Epithelial cell of proximal tubule (primary cell): ENCODE results near the gene PIRT. TPM values are rescaled to one million over a fixed set of nuclear protein-coding genes. Genes with fewer than 3 reads are reported as not detected.

Experiments
- DNase-seq: peaks from one replicate; pipeline ENCODE4 v3.0.0-alpha.2; 2011; ENCODE audit warnings: low read depth
- H3K4me3 ChIP-seq: 2 replicates; pipeline ENCODE4 v1.5.1; 2011; ENCODE audit warnings: low read depth, mild to moderate bottlenecking, low read length
- CTCF ChIP-seq: conservative IDR thresholded peaks from 2 replicates; pipeline ENCODE4 v1.5.1; 2012; ENCODE audit warnings: low read depth, mild to moderate bottlenecking, low read length
- total RNA-seq: library from RNA; depleted of rRNA; stranded (reverse); fragments of >200 nt; gene quantifications from 2 replicates; pipeline ENCODE4 v1.2.3, GENCODE V29; 2015

Gene PIRT
- total RNA-seq, 1 donor from 2014 or later, result not detected

GRCh38 chr17:10777131-10777807, 60.6 kb downstream of the PIRT start:
- TF ChIP-seq CTCF, result no peak
- H3K4me3 ChIP-seq, result no peak overlapping the region
- DNase-seq, result no peak

- TF ChIP-seq CTCF, result no peak
- no peak overlapping the region for H3K4me3 ChIP-seq
- DNase-seq, result no peak
Observed at GRCh38 chr17:10776381-10776780, 61.5 kb downstream of the PIRT start.

- no peak for TF ChIP-seq CTCF
- no peak overlapping the region for H3K4me3 ChIP-seq
- DNase-seq, result no peak
Observed at GRCh38 chr17:10775740-10776356, 62.0 kb downstream of the PIRT start.

- no peak overlapping the region for H3K4me3 ChIP-seq
- no peak for DNase-seq
- no peak for TF ChIP-seq CTCF
Observed at GRCh38 chr17:10775058-10775457, 62.8 kb downstream of the PIRT start.

GRCh38 chr17:10773391-10773790, 64.5 kb downstream of the PIRT start:
- H3K4me3 ChIP-seq, result no peak overlapping the region
- no peak for TF ChIP-seq CTCF
- DNase-seq, result no peak

Other genes with a start within 250 kb of the PIRT start
- gene MYH3, start 180.8 kb downstream of the PIRT start, total RNA-seq, result under 0.01 and 1.7 TPM in 2 replicates
- gene SCO1, start 140.6 kb downstream of the PIRT start, total RNA-seq, result 33.7 and 37.6 TPM in 2 replicates
- 5.7 and 9.4 TPM in 2 replicates for gene ADPRM, start 140.5 kb downstream of the PIRT start, total RNA-seq
- gene TMEM220, start 108.1 kb downstream of the PIRT start, total RNA-seq, result 1.9 TPM in 1 of 2 replicates, not detected in the other
- not detected in 2 replicates for gene TMEM238L, start 34.0 kb downstream of the PIRT start, total RNA-seq